HuH-7.5 (cell line): ENCODE data around the gene ARVCF.

Experiments
- DNase-seq: peaks from one replicate; pipeline ENCODE4 v3.0.0; 2011; ENCODE audit warnings: low spot score

The ARVCF gene

GRCh38 chr22:19973551-19974267 lies 42.9 kb downstream of the ARVCF start:
- DNase-seq: no peak

DNA sequence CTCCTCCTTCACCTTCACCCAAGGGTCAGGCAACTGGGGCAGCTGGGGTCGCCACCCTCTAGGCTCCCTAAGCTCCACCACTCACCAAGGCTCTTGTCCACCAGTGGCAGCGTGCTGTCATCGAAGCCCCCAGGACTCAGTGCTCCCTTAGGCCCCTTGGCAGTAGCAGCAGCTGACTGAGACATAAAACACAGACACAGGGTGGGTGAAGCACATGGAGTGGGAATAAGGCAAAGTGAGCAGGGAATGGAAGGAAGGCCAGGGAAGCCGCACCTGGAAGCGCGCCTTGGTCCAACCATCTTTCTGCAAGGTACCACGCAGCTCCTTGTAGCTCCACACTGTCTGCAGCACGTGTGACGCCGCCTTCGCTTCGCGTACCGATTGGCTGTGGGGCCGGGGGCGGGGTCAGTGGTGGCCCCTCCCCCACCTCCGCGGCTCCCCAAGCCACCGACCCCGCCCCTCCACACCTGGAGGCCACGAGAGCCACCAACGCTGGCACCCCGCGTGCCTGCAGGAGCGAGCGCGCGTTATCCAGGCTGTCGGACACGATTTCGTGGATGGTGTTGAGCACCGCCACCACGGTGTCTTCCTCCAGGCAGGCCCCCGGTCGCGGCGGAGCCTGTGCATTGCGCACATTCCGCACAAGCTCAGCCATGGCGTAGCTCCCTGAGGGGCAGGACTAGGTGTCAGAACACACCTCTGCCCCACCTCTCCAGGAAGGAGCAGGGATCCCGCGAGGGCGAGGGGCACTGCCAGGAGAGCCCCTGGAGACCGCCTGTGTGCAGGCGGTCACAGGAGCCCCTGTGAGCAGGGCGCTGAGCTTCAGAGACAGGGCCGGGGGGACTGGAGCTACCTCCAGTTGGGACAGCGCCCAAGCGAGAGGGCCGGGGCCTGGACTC lies 43.7 kb downstream of the ARVCF start:
- DNase-seq: no peak

GRCh38 chr22:19972251-19972650 lies 44.4 kb downstream of the ARVCF start:
- DNase-seq: no peak

DNA sequence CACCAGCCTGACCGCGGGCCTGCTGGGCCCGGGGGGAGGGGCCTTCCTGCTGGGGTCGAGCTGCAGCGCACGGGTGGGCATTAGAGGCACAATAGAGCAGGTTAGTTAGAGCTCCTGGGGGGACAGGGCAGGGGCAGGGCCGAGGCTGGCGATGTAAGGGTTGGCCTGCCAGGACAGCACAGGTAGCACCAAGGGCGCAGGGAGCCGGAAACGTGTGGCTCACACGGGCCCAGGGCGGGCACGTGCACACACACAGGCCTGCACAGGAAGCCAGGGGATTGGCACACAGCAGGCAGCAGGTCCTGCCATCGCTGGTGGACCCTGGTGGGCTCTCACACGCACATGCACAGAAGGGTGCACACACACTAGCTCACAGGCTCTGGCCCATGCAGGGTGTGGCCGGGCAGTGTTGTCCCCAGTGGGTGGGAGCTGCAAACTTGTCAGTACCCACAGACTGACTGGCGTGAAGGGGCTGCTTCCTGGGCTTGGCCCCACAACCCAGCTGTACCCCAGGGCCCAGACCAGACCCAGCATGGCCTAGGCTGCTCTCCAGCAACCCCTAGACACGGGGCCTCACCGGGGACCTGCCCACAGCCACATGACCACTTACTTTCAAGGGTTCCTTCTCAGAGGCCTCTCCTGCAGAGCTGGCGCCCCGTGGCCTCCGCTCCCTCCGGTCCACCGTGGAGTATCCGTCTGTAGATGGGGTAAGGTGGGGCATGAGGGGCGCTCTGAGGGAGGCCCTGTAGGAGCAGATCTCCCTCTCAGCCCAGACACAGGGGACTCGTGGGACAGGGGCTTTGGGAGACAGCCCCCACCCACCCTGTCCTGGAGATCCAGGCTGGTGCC lies 45.1 kb downstream of the ARVCF start:
- DNase-seq: no peak

DNA sequence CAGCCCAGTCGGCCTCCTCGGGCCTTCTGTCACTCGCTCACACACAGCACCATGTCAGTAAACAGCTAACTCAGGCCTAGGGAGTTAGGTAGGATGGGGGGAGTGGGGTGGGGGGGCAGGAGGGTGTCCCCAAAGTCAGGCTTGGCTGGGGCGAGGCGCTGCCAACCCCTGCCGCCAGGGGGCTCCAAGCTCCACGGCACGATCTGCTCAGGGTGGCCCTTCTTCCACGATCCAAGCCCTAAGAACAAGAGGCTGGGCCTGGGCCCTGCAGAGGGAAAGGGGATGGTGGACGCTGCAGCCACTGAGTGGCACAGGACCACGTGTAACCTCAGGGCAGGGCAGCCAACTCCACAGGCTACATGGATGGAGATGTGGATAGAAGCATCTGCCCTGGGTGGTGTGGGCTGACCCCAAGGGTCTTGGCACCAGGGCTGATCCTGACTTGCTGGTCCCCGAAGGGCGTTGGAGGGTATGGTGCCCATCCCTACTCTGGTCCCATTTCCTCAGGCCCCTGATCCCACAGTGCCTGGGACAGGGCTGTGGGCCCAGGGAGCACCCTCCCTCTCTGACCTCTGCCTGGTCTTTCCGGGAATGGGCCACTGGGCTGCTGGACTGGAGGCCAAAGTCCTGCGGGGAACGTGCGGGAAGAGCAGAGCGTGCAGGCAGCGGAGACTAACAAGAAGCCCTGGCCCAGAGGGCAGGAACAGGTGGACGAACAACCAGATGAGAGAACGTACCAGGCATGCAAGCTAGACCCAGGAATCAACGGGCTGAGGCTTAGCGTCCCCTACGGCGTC lies 45.9 kb downstream of the ARVCF start:
- peak; percentile 92 for DNase-seq

GRCh38 chr22:19970031-19970478 lies 46.6 kb downstream of the ARVCF start:
- DNase-seq: no peak

DNA sequence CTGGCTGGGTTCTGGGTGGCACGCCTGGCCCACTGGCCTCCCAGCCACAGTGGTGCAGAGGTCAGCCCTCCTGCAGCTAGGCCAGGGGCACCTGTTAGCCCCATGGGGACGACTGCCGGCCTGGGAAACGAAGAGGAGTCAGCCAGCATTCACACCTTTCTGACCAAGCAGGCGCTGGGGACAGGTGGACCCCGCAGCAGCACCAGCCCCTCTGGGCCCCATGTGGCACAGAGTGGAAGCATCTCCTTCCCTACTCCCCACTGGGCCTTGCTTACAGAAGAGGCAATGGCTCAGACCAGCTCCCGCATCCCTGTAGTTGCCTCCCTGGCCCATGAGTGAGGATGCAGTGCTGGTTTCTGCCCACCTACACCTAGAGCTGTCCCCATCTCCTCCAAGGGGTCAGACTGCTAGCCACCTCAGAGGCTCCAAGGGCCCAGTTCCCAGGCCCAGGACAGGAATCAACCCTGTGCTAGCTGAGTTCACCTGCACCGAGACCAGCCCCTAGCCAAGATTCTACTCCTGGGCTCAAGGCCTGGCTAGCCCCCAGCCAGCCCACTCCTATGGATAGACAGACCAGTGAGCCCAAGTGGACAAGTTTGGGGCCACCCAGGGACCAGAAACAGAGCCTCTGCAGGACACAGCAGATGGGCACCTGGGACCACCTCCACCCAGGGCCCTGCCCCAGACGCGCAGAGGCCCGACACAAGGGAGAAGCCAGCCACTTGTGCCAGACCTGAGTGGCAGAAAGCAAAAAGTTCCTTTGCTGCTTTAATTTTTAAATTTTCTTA lies 47.3 kb downstream of the ARVCF start:
- no peak for DNase-seq

DNA sequence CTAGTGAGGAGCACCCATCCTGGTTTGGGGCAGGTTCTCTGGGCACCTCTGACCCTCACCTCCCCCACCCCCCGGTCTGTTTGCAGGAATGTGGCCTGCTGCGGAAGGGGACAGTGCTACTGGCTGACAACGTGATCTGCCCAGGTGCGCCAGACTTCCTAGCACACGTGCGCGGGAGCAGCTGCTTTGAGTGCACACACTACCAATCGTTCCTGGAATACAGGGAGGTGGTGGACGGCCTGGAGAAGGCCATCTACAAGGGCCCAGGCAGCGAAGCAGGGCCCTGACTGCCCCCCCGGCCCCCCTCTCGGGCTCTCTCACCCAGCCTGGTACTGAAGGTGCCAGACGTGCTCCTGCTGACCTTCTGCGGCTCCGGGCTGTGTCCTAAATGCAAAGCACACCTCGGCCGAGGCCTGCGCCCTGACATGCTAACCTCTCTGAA lies 48.2 kb downstream of the ARVCF start:
- DNase-seq: no peak

DNA sequence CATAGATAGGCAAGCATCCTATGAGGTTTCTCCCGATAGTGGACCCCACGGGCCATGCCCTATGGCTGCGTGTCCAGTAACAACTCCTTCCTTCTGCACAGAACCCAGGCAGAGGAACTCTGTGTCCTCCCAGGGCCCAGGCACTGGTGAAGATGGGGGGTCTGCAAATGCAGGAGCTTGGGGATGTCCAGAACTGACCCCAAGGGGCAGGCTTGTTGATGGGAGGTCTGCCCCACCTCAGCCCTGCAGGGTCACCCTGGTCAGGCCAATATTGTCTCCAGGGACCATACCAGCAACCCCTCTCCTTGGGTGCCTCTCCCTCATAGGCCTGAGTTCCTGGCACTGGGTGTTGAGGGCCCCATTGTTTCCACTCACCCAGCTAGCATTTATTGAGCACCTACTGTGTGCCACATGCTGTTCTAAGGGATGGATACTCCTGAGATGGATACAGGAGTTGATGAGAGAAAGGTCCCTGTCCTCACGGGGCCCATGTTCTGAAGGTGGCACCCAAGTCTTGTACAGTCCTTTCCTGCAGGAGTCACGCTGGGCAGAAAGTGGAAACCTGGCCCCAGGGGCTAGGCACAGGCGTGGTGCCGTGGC lies 48.7 kb downstream of the ARVCF start:
- DNase-seq: no peak

GRCh38 chr22:19966908-19967750 lies 49.5 kb downstream of the ARVCF start:
- no peak for DNase-seq

DNA sequence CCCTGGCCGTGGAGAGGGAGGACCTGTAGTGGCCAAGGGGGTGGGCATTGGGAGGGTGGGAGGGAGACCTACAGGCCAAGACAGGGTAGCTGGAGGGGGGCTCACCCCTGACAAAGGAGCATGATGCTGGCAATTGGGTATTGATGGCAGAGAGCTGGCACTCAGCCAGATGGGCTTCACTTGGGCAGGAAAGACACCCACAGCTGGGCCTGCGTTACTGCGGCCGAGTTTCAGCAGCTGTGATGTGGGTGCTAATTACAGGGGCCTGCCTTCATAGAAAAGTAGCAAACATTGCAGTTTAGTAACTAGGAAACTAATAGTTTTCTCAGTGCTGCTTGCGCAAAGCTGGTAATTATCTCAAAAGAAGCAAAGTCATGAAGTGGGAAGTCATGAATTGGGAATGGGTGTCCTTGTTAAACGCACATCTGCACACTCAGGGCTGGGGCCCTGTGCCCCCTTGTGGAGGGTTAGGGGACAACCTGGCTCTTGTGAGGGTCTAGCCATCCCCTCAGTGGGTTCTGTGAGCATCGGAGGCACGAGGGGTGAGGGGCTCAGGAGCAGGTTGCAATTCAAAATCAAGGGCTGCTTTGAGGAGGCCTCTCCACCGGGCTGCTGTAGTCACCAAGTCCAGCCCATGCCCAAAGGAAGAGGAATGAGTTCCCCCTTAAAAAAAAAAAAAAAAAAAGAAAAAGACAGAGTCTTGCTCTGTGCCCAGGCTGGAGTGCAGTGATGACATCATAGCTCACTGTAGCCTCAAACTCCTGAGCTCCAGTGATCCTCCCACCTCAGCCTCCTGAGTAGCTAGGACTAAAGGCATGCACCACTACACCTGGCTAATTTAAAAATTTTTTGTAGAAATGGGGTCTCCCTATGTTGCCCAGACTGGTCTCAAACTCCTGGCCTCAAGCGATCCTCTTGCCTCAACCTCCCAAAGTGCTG lies 50.6 kb downstream of the ARVCF start:
- no peak for DNase-seq

DNA sequence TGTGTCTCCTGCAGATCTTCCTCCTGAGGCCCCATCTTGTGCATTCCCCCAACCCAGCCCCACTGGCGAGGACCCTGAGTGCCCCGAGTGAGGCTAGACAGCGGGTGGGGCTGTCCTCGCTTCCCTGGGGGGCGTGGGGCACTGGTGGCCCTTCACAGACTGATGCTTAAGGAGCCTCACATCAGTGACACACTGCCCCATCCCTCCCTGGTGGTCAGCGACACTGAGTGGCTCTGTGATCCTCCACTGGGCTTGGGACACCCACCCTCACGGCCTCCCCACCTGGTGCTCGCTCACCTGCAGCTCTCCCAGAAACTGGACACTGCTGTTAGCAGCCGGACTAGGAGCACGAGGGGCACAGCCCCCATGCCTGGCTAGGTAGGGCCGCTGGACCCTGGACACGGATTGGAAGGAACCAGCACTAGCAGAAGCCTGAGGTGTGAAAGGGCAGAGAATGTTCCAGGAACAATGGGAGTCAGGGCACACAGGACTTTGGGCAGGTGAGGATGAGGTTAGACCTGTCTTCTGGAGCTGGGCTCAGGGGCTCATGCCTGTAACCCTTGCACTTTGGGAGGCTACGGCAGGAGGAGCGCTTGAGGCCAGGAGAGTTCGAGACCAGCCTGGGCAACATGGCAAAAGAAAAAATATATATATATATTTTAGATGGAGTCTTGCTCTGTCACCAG lies 51.8 kb downstream of the ARVCF start:
- no peak for DNase-seq

DNA sequence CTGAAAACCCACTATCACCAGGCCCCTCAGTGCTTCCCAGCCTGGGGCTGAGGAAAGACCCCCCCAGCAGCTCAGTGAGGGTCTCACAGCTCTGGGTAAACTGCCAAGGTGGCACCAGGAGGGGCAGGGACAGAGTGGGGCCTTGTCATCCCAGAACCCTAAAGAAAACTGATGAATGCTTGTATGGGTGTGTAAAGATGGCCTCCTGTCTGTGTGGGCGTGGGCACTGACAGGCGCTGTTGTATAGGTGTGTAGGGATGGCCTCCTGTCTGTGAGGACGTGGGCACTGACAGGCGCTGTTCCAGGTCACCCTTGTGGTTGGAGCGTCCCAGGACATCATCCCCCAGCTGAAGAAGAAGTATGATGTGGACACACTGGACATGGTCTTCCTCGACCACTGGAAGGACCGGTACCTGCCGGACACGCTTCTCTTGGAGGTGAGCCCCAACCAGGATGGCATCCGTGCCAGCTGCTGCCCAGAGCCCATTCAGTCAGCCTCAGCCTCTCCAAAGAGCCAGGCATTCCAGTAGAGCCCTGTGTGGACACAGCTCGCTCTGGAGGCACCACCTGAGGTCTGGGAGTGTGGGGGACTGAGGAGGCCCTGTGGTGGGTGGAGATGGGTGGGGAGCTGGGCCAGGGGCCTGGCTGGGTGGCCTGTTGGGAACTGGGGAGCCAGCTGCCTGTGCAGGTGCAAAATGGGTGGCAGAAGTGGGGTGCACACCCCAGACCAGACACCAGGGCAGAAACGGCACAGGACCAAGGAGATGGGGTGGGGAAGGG lies 52.6 kb downstream of the ARVCF start:
- no peak for DNase-seq

GRCh38 chr22:19962909-19963806 lies 53.5 kb downstream of the ARVCF start:
- DNase-seq: no peak

DNA sequence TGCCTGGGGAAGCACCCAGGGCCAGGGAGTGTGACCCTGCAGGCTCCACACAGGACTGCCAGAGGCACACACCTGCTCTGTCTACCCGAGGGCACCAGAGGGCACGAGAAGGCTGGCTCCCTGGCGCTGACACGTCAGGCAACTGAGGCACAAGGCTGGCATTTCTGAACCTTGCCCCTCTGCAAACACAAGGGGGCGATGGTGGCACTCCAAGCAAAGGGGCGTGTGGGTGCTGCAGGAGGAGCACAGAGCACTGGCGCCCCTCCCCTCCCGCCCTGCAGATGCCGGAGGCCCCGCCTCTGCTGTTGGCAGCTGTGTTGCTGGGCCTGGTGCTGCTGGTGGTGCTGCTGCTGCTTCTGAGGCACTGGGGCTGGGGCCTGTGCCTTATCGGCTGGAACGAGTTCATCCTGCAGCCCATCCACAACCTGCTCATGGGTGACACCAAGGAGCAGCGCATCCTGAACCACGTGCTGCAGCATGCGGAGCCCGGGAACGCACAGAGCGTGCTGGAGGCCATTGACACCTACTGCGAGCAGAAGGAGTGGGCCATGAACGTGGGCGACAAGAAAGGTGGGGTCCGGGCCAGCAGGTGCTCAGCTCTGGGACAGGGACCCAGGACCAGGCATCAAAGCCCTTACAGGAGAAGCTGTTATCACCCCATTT lies 54.2 kb downstream of the ARVCF start:
- no peak for DNase-seq
